ENCODE results near the gene INSL3.

DNA sequence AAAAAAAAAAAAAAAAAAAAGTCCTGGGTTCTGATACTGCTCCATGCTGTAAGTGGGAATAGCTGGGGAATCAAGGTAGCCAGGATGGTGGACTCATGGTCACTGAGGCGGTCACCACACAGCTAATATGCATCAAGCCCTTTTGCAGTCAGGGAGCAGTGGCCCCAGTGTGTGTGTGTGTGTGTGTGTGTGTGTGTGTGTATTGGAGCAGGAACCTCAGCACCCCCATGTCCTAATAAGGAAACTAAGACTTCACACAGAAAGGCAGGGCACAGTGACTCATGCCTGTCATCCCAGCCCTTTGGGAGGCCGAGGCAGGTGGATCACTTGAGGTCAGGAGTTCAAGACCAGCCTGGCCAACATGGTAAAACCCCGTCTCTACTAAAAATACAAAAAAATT lies 14.4 kb downstream of the INSL3 start:
- no peak for TF ChIP-seq EZH2 (IDR thresholded peaks at IDR 0.05; ENCODE audit: insufficient read depth, low read length)
- TF ChIP-seq, protein P1, sequence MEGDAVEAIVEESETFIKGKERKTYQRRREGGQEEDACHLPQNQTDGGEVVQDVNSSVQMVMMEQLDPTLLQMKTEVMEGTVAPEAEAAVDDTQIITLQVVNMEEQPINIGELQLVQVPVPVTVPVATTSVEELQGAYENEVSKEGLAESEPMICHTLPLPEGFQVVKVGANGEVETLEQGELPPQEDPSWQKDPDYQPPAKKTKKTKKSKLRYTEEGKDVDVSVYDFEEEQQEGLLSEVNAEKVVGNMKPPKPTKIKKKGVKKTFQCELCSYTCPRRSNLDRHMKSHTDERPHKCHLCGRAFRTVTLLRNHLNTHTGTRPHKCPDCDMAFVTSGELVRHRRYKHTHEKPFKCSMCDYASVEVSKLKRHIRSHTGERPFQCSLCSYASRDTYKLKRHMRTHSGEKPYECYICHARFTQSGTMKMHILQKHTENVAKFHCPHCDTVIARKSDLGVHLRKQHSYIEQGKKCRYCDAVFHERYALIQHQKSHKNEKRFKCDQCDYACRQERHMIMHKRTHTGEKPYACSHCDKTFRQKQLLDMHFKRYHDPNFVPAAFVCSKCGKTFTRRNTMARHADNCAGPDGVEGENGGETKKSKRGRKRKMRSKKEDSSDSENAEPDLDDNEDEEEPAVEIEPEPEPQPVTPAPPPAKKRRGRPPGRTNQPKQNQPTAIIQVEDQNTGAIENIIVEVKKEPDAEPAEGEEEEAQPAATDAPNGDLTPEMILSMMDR (IDR thresholded peaks at IDR 0.05; ENCODE audit: insufficient read depth, low read depth, low read length) = no peak

Measured in astrocyte (in vitro differentiated cells and primary cell).